ENCODE data around the gene PDHA1. TPM values are rescaled to one million over a fixed set of nuclear protein-coding genes. Genes with fewer than 3 reads are reported as not detected.

PDHA1 gene
- total RNA-seq, 3 donors from 2014 or later = 254 to 412 (median 363) TPM

DNA sequence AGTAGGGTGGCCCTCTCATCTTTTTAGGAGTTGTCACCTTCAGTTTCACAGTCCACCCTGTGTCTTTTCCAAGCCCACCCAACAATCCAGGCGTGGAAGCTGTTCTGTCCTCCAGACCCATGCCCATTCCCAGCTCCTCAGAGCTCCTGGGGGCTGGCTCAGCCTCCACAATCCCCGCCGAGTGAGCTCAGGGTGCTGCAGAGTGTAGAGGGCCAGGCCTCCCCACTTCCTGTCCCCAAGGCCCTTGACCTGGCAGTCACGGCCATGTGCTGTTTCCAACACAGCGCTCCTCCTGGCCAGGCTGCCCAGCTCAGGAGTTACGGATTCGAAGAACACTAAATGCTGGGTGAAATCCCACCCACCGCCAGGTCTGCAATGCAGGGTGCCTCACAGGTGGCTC is 31.8 kb downstream of the PDHA1 start:
- H3K4me3 ChIP-seq = no peak overlapping the region
- no peaks in the 10 kb centered on the region for H3K4me1 ChIP-seq (ENCODE audit: low read depth)
- H3K9me3 ChIP-seq = no peaks in the 10 kb centered on the region
- ATAC-seq (no peak), DNase-seq (no peak)
- H3K36me3 ChIP-seq (ENCODE audit: low read depth) = no peaks in the 10 kb centered on the region
- intact Hi-C loops (cut with DNase I, micrococcal nuclease) = no loop called here
- TF ChIP-seq, protein P1, sequence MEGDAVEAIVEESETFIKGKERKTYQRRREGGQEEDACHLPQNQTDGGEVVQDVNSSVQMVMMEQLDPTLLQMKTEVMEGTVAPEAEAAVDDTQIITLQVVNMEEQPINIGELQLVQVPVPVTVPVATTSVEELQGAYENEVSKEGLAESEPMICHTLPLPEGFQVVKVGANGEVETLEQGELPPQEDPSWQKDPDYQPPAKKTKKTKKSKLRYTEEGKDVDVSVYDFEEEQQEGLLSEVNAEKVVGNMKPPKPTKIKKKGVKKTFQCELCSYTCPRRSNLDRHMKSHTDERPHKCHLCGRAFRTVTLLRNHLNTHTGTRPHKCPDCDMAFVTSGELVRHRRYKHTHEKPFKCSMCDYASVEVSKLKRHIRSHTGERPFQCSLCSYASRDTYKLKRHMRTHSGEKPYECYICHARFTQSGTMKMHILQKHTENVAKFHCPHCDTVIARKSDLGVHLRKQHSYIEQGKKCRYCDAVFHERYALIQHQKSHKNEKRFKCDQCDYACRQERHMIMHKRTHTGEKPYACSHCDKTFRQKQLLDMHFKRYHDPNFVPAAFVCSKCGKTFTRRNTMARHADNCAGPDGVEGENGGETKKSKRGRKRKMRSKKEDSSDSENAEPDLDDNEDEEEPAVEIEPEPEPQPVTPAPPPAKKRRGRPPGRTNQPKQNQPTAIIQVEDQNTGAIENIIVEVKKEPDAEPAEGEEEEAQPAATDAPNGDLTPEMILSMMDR (IDR thresholded peaks at IDR 0.05) = no peak

DNA sequence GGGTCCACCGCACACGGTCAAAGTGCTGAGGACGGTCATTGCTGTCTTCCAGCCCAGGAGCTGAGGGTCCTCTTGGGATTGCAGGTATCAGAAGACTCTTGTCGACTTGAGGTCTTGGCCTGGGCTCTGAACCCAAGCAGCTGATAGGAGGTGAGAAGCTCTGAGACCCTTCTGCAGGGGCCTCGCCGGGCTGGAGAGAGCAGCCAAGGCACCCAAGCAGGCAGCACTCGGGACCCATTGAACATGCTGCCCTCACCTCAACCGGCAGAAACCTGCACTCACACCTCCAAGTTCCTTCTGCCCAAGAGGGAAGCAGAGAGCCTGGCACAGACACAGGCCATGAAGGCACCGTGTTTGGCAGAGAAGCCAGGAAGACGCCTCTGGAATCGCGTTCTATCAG is 34.1 kb downstream of the PDHA1 start:
- intact Hi-C loops (cut with DNase I, micrococcal nuclease) = no loop called here
- DNase-seq = no peak
- Histone ChIP-seq H3K9me3 (no peaks in the 10 kb centered on the region), H3K36me3 (ENCODE audit: low read depth) (no peaks in the 10 kb centered on the region), H3K4me3 (no peak overlapping the region), H3K4me1 (ENCODE audit: low read depth) (no peaks in the 10 kb centered on the region)
- TF ChIP-seq, protein P1 (IDR thresholded peaks at IDR 0.05) = no peak
- ATAC-seq = no peak

DNA sequence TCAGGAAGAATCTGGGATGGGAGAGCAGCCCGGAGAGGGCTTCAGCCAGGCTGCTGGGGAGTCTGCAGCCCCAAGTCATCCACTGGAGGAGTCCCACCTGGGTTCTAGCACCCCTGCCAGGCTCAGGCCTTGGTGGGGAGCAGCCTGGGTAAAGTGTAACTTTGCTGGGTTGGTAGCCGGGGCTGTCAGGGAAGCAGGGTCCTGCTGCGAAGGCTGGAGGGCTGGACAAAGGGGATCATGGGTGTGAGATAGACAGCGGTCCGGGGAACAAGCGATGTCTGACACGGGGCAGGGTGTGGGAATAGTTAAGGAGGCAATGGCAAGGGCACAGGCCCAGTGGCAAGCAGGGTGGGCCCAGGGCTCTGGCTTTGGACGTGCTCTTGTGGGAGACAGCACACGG is 37.6 kb downstream of the PDHA1 start:
- DNase-seq = no peak
- no peaks in the 10 kb centered on the region for H3K9me3 ChIP-seq
- H3K4me1 ChIP-seq (ENCODE audit: low read depth) = no peaks in the 10 kb centered on the region
- intact Hi-C loops (cut with DNase I, micrococcal nuclease) = no loop called here
- no peak for ATAC-seq
- TF ChIP-seq, protein P1 (IDR thresholded peaks at IDR 0.05) = no peak
- H3K36me3 ChIP-seq (ENCODE audit: low read depth) = no peaks in the 10 kb centered on the region
- H3K4me3 ChIP-seq = no peak overlapping the region

DNA sequence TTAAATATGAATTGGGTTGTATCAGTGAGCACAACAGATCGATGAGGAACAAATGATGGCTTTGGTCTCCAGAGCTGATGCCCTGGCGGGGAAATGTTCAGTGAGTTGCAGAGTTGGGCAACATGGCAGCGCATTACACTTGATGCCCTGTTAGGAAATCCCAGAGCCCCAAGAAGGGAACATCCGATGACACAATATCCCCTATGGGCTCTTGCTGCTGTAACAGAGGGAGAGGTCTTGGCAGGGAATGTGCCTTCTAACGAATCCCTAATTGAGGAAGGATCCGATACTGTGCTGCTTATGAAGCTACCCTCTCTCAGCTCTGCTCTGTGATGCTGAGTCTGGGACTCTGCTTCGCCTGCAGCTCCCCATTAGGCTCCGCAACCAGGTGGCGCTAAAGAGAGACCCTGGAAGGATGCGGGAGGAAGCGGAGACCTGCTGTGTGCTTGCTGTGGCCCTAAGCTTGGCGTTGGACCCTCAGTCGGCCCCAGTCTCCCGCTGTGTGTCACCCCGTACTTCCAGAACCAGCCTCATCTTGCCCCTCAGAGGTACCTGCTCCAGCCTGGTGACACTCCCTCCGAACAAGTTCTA is 38.9 kb downstream of the PDHA1 start:
- intact Hi-C loops (cut with DNase I, micrococcal nuclease) = no loop called here
- TF ChIP-seq, protein P1 (IDR thresholded peaks at IDR 0.05) = peak; percentile 40

DNA sequence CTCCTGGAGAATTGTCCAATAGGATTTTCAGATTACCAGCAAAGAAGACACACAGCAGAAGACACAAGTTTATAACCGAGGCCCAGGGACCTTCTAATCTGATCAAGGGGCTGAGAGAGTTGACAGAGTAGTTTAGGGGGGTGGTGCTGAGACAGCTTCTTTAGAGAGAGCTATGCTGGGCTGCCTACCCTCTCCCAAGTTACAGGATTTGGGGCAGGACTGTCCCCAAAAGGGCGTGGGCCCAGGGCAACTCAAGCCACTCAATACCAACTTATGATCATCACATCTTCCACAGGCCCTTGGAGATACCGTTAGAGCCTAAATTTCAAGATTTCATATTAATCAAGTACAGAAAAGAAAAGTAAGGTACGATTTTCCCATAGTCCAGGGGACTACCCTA is 43.0 kb downstream of the PDHA1 start:
- Histone ChIP-seq H3K4me1 (ENCODE audit: low read depth) (no peaks in the 10 kb centered on the region), H3K36me3 (ENCODE audit: low read depth) (no peaks in the 10 kb centered on the region), H3K4me3 (no peak overlapping the region), H3K9me3 (no peaks in the 10 kb centered on the region)
- DNase-seq (no peak), ATAC-seq (no peak)
- TF ChIP-seq, protein P1 (IDR thresholded peaks at IDR 0.05) = no peak
- intact Hi-C loops (cut with DNase I, micrococcal nuclease) = no loop called here

More for the DNA sequence above, 38.9 kb downstream of the PDHA1 start:
- Histone ChIP-seq H3K4me1 (ENCODE audit: low read depth) (no peaks in the 10 kb centered on the region), H3K36me3 (ENCODE audit: low read depth) (no peaks in the 10 kb centered on the region), H3K9me3 (no peaks in the 10 kb centered on the region), H3K4me3 (no peak overlapping the region)
- ATAC-seq (peak; percentile 76), DNase-seq (peak in 2 of 3 donors; percentile 66 to 74)

All from mucosa of descending colon (tissue), 3 donors.